B cell (primary cell): ENCODE data around the gene INTS3.

Experiments used
- EZH2 ChIP-seq: IDR thresholded peaks from 2 replicates; pipeline ENCODE4 v1.6.1; 2012; ENCODE audit warnings: borderline replicate concordance, low read depth, mild to moderate bottlenecking, moderate library complexity, low read length; ENCODE audit not compliant: insufficient read depth, poor library complexity, severe bottlenecking
- TF ChIP-seq, protein P1 (sequence below): fragments of 200-600 bp; IDR thresholded peaks from one replicate; pipeline ENCODE4 v1.8.0; 2022; ENCODE audit warnings: antibody characterized with exemption, mild to moderate bottlenecking

DNA sequence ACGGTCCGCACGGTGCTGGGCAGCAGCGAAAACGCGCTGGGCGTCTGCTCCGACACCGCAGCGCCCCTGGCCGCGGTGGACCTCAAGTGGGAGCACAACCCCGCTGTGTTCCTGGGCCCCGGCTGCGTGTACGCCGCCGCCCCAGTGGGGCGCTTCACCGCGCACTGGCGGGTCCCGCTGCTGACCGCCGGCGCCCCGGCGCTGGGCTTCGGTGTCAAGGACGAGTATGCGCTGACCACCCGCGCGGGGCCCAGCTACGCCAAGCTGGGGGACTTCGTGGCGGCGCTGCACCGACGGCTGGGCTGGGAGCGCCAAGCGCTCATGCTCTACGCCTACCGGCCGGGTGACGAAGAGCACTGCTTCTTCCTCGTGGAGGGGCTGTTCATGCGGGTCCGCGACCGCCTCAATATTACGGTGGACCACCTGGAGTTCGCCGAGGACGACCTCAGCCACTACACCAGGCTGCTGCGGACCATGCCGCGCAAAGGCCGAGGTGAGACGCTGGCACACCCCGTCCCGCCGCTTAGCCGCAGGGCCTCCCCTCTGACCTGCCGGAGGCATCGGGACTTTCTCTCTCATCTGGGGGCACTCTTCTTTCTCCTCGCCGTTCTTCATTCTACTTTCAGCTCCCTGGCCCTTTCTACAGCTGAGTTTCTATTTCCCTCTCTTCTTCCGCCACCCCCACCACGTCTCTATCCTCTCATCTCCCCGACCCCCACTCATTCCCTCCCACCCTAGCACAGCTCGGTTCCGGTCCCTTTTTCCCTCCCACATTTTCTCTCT, 48.3 kb upstream of the INTS3 start:
- TF ChIP-seq EZH2: no peak
- TF ChIP-seq, protein P1, sequence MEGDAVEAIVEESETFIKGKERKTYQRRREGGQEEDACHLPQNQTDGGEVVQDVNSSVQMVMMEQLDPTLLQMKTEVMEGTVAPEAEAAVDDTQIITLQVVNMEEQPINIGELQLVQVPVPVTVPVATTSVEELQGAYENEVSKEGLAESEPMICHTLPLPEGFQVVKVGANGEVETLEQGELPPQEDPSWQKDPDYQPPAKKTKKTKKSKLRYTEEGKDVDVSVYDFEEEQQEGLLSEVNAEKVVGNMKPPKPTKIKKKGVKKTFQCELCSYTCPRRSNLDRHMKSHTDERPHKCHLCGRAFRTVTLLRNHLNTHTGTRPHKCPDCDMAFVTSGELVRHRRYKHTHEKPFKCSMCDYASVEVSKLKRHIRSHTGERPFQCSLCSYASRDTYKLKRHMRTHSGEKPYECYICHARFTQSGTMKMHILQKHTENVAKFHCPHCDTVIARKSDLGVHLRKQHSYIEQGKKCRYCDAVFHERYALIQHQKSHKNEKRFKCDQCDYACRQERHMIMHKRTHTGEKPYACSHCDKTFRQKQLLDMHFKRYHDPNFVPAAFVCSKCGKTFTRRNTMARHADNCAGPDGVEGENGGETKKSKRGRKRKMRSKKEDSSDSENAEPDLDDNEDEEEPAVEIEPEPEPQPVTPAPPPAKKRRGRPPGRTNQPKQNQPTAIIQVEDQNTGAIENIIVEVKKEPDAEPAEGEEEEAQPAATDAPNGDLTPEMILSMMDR: peak; percentile 42
